Tibial nerve (tissue), 4 donors: Measurements from ENCODE around the gene PPP1R1B. TPM values are rescaled to one million over a fixed set of nuclear protein-coding genes. Genes with fewer than 3 reads are reported as not detected.

ENCODE experiments used
- DNase-seq, 2 donors: peaks; one replicate each; pipeline ENCODE4 v3.0.0-alpha.2; 2019; ENCODE audit warnings: low spot score in 2 of 2
- H3K27ac ChIP-seq, 4 donors: fragments of 200-600 bp; sonication (generic) in 3 of 4; one replicate each; pipeline ENCODE4 v1.5.1; 2017 to 2019; ENCODE audit warnings: mild to moderate bottlenecking in 1 of 4
- H3K27me3 ChIP-seq, 2 donors: fragments of 200-600 bp; sonication (generic) in 1 of 2; one replicate each; pipeline versions ENCODE4 v1.5.1 to v1.6.0; 2017 to 2019
- H3K36me3 ChIP-seq, 3 donors: fragments of 200-600 bp; sonication (generic); one replicate each; pipeline ENCODE4 v1.5.1; 2018 to 2019
- H3K4me1 ChIP-seq, 4 donors: fragments of 200-600 bp; sonication (generic) in 3 of 4; one replicate each; pipeline ENCODE4 v1.5.1; 2017 to 2019
- H3K4me3 ChIP-seq, 4 donors: fragments of 200-600 bp; sonication (generic) in 3 of 4; one replicate each; pipeline ENCODE4 v1.5.1; 2017 to 2019; ENCODE audit warnings: mild to moderate bottlenecking in 1 of 4, moderate library complexity in 1 of 4
- H3K9me3 ChIP-seq, 4 donors: fragments of 200-600 bp; sonication (generic) in 3 of 4; one replicate each; pipeline ENCODE4 v1.5.1; 2017 to 2019
- CTCF ChIP-seq, 5 experiments: fragments of 200-600 bp in 3 of 5; fragments of 450-650 bp in 2 of 5; sonication (generic) in 3 of 5; IDR thresholded peaks; one replicate each; pipeline ENCODE4 v1.5.1; 2016 to 2019; ENCODE audit warnings: antibody characterized with exemption in 5 of 5, mild to moderate bottlenecking in 3 of 5, moderate library complexity in 2 of 5
- EP300 ChIP-seq, 2 donors: sonication (generic); formaldehyde crosslinking; IDR thresholded peaks; one replicate each; pipeline ENCODE4 v1.6.1; 2017; ENCODE audit warnings: antibody characterized with exemption in 2 of 2, mild to moderate bottlenecking in 1 of 2
- POLR2A ChIP-seq, 2 donors: fragments of 450-650 bp; IDR thresholded peaks; one replicate each; pipeline ENCODE4 v1.6.1; 2017; ENCODE audit warnings: antibody characterized with exemption in 2 of 2, mild to moderate bottlenecking in 2 of 2, moderate library complexity in 2 of 2
- WGBS, 2 donors: methylation state at CpG; one replicate each; pipeline ENCODE4 v1.1.5; 2018; 5-methylcytosine and 5-hydroxymethylcytosine counted together
- total RNA-seq, 4 donors: library from RNA; depleted of rRNA; stranded (reverse); fragments of >200 nt; gene quantifications; one replicate each; pipeline ENCODE4 v1.1.0, GENCODE V29; 2016

The PPP1R1B gene
- total RNA-seq, 4 donors from 2014 or later = 10.4 to 20.4 (median 12.7) TPM

- DNase-seq = no peak
- Histone ChIP-seq H3K36me3 (peaks cover 0 to 24% (median 0%) of the 10 kb centered on the region in 3 donors), H3K27ac (peak overlapping the region; percentile 28 to 80 (median 71)), H3K27me3 (no peaks in the 10 kb centered on the region), H3K4me1 (peaks cover 0 to 47% (median 23%) of the 10 kb centered on the region in 4 donors), H3K9me3 (no peaks in the 10 kb centered on the region), H3K4me3 (no peak overlapping the region)
- no peak for TF ChIP-seq CTCF (IDR thresholded peaks at IDR 0.05)
- no peak for TF ChIP-seq POLR2A (IDR thresholded peaks at IDR 0.05)
- peak in 1 of 2 donors; percentile 34 for TF ChIP-seq EP300 (IDR thresholded peaks at IDR 0.05)
- WGBS, 2 donors = 38 to 42% methylated on average over 13 of the region's 13 CpGs
Measured at GRCh38 chr17:39677542-39678339, 51.0 kb downstream of the PPP1R1B start.

DNA sequence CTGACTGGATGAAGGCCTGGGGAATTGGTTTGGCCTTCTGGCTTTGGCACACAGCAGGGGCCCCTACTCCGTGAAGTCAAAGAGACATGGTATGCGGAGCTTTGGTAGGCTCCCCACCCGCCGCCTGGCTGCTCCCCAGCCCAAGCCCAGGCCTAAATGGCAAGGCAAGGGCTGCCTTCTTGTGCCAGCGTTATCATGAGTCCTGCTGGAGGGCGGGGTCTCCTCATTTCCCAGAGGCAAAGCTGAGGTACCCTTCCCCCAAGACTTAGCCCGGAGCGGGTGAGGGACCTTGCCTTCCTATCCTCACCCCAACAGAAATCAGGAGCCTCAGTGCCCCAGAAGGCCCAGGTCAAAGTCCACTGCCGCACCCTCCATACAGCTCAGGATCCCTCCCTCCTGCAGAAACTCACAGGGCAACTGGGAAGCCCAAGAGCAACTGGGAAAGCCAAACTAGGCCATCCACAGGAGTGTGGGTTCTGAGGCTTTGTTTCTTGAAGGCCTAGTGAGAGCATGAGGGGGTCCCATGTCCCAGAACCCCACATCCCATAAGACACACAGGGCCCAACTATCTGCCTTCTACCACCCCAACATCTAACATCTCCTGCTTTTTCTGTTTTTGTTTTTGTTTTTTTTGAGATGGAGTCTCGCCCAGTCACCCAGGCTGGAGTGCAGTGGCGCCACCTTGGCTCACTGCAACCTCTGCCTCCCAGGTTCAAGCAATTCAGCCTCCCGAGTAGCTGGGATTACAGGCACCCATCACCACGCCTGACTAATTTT, 51.8 kb downstream of the PPP1R1B start:
- Histone ChIP-seq H3K36me3 (peaks cover 0 to 32% (median 0%) of the 10 kb centered on the region in 3 donors), H3K27me3 (no peaks in the 10 kb centered on the region), H3K9me3 (no peaks in the 10 kb centered on the region), H3K4me3 (no peak overlapping the region), H3K4me1 (peaks cover 0 to 47% (median 23%) of the 10 kb centered on the region in 4 donors), H3K27ac (peak overlapping the region; percentile 28 to 80 (median 71))
- WGBS, 2 donors = 79 to 83% methylated on average over 12 to 13 of the region's 13 CpGs
- no peak for TF ChIP-seq EP300 (IDR thresholded peaks at IDR 0.05)
- TF ChIP-seq POLR2A (IDR thresholded peaks at IDR 0.05) = no peak
- TF ChIP-seq CTCF (IDR thresholded peaks at IDR 0.05) = no peak
- no peak for DNase-seq

GRCh38 chr17:39679521-39680192, 52.9 kb downstream of the PPP1R1B start:
- no peaks in the 10 kb centered on the region for H3K9me3 ChIP-seq
- peaks cover 0 to 44% (median 23%) of the 10 kb centered on the region in 4 donors for H3K4me1 ChIP-seq
- peak overlapping the region in 1 of 4 donors; percentile 64 for H3K27ac ChIP-seq

GRCh38 chr17:39683295-39683939, 56.7 kb downstream of the PPP1R1B start:
- DNase-seq = no peak
- Histone ChIP-seq H3K4me3 (no peak overlapping the region), H3K36me3 (peaks cover 0 to 56% (median 0%) of the 10 kb centered on the region in 3 donors), H3K27ac (no peak overlapping the region), H3K4me1 (peaks cover 0 to 16% (median 9%) of the 10 kb centered on the region in 4 donors), H3K27me3 (no peaks in the 10 kb centered on the region), H3K9me3 (no peaks in the 10 kb centered on the region)
- WGBS, 2 donors = 91 to 92% methylated on average over 9 of the region's 9 CpGs
- no peak for TF ChIP-seq EP300 (IDR thresholded peaks at IDR 0.05)
- no peak for TF ChIP-seq CTCF (IDR thresholded peaks at IDR 0.05)
- TF ChIP-seq POLR2A (IDR thresholded peaks at IDR 0.05) = no peak

More at GRCh38 chr17:39679521-39680192, 52.9 kb downstream of the PPP1R1B start:
- TF ChIP-seq EP300 (IDR thresholded peaks at IDR 0.05) (no peak), POLR2A (IDR thresholded peaks at IDR 0.05) (no peak), CTCF (IDR thresholded peaks at IDR 0.05) (no peak)
- 74 to 91% methylated on average over 12 of the region's 12 CpGs for WGBS, 2 donors
- no peak for DNase-seq
- H3K27me3 ChIP-seq = no peaks in the 10 kb centered on the region
- H3K36me3 ChIP-seq = peaks cover 0 to 43% (median 0%) of the 10 kb centered on the region in 3 donors
- H3K4me3 ChIP-seq = no peak overlapping the region
